ENCODE data around the gene FBXW11.

FBXW11 gene

DNA sequence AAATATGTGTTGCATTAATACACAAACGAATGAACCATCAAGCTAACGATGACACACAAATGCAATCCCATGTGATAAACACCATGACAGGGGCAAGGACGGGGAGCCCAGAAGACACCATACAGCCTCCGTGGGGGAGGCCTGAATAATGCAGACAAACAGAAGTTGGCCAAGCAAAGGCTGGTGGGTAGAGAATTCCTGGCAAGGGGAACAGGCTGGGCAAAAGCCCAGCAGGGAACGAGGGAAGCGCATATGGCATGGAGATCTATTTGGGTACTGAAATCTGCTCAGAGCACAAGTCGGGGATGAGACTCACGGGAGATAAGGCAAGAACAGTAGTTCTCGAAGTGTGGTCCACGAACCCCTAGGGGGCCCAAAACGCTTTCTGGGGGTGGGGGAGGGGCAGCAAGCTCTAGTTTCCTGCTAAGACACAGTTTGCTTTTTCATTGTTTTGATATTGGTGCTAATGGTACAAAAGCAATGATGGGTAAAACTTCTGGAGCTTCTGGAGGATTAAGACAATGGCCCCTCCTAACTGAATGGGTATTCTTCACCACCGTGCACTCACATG is 42.9 kb upstream of the FBXW11 start:
- TF ChIP-seq, protein P1, sequence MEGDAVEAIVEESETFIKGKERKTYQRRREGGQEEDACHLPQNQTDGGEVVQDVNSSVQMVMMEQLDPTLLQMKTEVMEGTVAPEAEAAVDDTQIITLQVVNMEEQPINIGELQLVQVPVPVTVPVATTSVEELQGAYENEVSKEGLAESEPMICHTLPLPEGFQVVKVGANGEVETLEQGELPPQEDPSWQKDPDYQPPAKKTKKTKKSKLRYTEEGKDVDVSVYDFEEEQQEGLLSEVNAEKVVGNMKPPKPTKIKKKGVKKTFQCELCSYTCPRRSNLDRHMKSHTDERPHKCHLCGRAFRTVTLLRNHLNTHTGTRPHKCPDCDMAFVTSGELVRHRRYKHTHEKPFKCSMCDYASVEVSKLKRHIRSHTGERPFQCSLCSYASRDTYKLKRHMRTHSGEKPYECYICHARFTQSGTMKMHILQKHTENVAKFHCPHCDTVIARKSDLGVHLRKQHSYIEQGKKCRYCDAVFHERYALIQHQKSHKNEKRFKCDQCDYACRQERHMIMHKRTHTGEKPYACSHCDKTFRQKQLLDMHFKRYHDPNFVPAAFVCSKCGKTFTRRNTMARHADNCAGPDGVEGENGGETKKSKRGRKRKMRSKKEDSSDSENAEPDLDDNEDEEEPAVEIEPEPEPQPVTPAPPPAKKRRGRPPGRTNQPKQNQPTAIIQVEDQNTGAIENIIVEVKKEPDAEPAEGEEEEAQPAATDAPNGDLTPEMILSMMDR (IDR thresholded peaks at IDR 0.05) = no peak

DNA sequence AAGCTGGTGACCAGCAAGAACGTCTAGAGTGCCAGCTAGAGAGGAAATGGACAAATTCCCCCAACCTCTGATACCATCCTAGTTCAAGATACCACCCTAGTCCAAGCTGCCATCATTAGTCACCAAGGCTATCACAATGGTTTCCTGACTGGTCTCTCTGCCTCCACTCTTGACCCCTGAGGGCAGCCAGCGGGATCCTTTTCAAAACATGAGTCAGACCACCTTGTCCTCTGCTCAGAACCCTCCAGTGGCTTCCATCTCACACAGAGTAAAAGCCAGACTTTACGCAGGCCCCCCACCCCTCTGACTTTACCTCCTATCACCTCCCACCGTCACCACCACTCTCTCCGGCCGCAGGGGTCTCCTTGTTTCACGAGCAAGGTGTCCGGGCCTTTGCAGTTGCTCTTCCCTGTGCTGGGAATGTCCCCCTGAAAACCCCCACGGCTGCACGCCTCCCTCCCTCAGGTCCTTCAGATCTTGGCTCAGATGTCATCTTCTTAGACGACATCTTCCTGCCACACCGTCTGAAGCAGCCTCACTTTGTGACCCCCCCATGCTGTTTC is 42.2 kb upstream of the FBXW11 start:
- TF ChIP-seq, protein P1 (IDR thresholded peaks at IDR 0.05) = no peak

DNA sequence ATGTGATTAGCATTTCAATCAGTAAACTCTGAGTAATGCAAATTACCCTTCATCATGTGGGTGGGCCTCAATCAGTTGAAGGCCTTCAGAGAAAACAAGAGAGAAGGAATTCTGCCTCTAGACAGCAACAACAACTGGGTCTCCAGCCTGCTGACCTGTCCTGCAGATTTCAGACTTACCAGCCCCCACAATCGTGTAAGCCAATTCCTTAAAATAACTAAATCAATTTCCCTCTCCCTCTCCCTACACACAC is 41.7 kb upstream of the FBXW11 start:
- TF ChIP-seq, protein P1 (IDR thresholded peaks at IDR 0.05) = no peak

DNA sequence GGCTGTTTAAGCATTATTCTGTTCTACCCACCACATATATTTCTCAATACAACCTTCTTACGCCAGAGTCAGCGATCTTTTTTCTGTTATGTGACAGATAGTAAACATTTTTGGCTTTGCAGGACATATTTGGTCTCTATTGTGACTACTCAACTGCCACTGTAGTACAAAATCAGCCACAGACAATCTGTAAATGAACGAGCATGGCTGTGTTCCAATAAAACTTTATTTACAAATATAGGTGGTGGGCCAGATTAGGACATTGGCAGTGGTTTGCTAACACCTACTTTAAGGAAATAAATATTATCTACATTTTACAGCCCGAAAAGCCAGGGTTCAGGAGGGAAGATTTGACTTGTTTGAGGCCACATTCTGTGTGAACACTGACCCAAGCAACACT is 40.2 kb upstream of the FBXW11 start:
- TF ChIP-seq, protein P1 (IDR thresholded peaks at IDR 0.05) = no peak

DNA sequence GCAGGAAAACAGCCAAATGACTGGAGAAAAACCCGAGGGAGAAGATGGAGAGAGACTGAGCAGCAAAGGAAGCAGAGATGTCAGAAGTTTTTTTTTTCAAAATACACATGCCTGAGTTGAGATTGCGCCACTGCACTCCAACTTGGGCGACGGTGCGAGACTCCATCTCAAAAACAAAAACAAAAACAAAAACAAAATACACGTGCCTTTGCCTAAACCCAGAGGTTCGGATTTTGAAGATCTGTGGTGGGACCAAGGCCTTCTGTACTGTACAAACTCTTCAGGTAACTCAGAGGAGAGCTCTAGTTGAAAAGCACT is 38.8 kb upstream of the FBXW11 start:
- TF ChIP-seq, protein P1 (IDR thresholded peaks at IDR 0.05) = no peak

DNA sequence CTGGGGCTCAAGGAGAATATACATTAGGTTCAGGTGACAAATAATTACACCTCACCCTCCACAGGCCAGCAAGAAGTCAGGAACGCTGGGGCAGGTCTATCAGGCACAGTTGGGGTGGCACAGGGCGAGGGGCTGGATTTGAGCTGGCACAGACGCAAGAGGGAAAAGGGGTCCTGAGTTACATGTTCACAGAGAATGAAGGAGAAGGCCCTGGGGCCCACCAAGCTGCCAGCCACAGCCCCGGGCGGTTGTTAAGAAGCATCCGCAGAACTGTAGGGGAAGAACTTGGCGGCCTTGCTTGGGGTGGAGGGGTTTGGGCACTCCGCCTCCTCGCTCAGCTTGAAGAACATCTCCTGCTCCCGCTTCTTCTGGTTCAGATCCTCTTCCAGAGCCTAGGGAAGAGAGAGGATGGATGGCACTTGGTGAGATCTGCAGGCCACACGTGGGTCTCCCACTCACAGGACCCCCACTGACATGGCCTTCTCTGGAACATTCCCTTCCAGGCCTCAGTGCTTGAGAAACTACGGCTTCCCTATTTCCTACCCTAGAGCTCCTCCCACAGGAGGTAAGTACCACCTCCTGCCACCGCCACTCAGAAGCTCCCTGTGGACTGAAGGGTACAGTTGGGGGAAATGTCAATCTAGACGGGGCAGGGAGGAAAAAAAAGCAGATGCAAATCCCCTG is 38.3 kb upstream of the FBXW11 start:
- TF ChIP-seq, protein P1 (IDR thresholded peaks at IDR 0.05) = no peak

DNA sequence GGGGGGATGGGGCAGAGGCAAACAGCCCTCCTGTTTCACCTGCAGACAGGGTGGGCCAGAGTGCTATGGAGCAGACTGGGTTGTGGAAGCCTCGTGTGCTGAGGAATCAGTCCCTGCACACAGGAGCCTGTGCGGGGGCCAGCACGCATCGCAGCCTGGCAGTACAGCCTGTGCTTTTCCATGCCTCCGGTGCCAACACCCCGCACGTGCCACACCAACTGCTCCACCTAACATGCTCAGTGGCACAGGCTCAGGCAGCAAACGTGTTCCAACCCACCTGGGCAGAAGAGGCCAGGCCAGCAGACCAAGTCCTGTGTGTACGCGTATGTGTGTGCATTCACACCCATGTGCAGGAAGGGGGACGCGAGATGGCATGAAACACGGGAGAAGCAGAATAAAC is 37.4 kb upstream of the FBXW11 start:
- TF ChIP-seq, protein P1 (IDR thresholded peaks at IDR 0.05) = no peak

DNA sequence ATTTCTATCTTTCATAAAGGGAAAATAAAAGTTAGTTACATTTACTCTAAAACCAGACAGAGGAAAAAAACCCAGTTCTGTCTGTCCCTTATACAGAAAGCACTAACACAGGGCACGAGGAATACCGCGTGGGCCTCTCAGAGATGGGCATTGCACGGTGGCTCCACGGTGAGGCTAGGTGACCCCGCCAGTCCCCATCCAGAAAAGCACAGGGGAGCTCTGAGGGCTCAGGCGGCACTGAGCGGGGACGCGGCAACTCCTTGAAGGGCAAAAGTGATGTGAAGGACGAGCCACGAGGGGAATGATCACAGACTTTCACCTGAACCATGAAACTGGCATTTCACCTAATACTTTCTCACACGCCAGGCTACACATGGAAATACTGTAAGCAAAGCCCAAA is 35.7 kb upstream of the FBXW11 start:
- TF ChIP-seq, protein P1 (IDR thresholded peaks at IDR 0.05) = no peak

All from LNCAP (cell line).